Bronchial epithelial cell (primary cell): ENCODE data around the gene DEDD. TPM values are rescaled to one million over a fixed set of nuclear protein-coding genes. Genes with fewer than 3 reads are reported as not detected.

Experiments used
- DNase-seq: peaks from one replicate; pipeline ENCODE4 v3.0.0-alpha.2; 2010; ENCODE audit warnings: low read depth
- FAIRE-seq: peaks from 2 replicates; lab custom pipeline; 2011; peaks lifted over from hg19 to GRCh38; lab: Jason Lieb, UNC
- H3K27me3 ChIP-seq: 2 replicates; pipeline ENCODE4 v1.5.1; 2011; ENCODE audit warnings: low read length; ENCODE audit not compliant: control insufficient read depth, insufficient read depth
- H3K36me3 ChIP-seq: 2 replicates; pipeline ENCODE4 v1.5.1; 2011; ENCODE audit warnings: low read length; ENCODE audit not compliant: control insufficient read depth, insufficient read depth
- H3K4me3 ChIP-seq: 2 replicates; pipeline ENCODE4 v1.5.1; 2011; ENCODE audit warnings: mild to moderate bottlenecking, low read depth, low read length, control low read depth
- CTCF ChIP-seq: IDR thresholded peaks from 2 replicates; pipeline ENCODE4 v1.5.1; 2011; ENCODE audit warnings: mild to moderate bottlenecking, moderate library complexity, low read length, control low read depth, inconsistent platforms; ENCODE audit not compliant: insufficient read depth, severe bottlenecking
- total RNA-seq: library from RNA; depleted of rRNA; stranded (reverse); fragments of >200 nt; gene quantifications from 2 replicates; pipeline ENCODE4 v1.2.1, GENCODE V29; 2014

DEDD gene
- total RNA-seq, 1 donor from 2014 or later, result 26.9 TPM

- Histone ChIP-seq H3K36me3 (peaks cover 16% of the 10 kb centered on the region), H3K27me3 (no peaks in the 10 kb centered on the region), H3K4me3 (peak overlapping the region; percentile 87)
- DNase-seq (peak; percentile 21), FAIRE-seq (no peak)
- no peak for TF ChIP-seq CTCF
Observed at GRCh38 chr1:161158316-161159010, 26.0 kb upstream of the DEDD start.

GRCh38 chr1:161157867-161158266 is 25.4 kb upstream of the DEDD start:
- FAIRE-seq (no peak), DNase-seq (no peak)
- no peak overlapping the region for H3K4me3 ChIP-seq
- H3K27me3 ChIP-seq, result no peaks in the 10 kb centered on the region
- H3K36me3 ChIP-seq, result peaks cover 16% of the 10 kb centered on the region
- no peak for TF ChIP-seq CTCF

GRCh38 chr1:161153682-161154337 is 21.3 kb upstream of the DEDD start, which contains the start of gene UFC1:
Gene UFC1 (plus strand): TSS chr1:161153978. CDS start chr1:161153998, 20 bp downstream.
- TF ChIP-seq CTCF, result no peak
- DNase-seq, result peak; percentile 83
- peak within 1 kb of the TSS; percentile 94 for H3K4me3 ChIP-seq
- H3K36me3 ChIP-seq, result peaks cover 3% of the 10 kb centered on the region
- no peaks in the 10 kb centered on the region for H3K27me3 ChIP-seq
- no peak for FAIRE-seq

GRCh38 chr1:161153176-161153575 is 20.7 kb upstream of the DEDD start:
- FAIRE-seq, result no peak
- no peaks in the 10 kb centered on the region for H3K36me3 ChIP-seq

GRCh38 chr1:161145832-161146231 is 13.4 kb upstream of the DEDD start:
- Histone ChIP-seq H3K4me3 (no peak overlapping the region), H3K27me3 (no peaks in the 10 kb centered on the region), H3K36me3 (no peaks in the 10 kb centered on the region)
- FAIRE-seq (no peak), DNase-seq (no peak)
- no peak for TF ChIP-seq CTCF

More at GRCh38 chr1:161153176-161153575, 20.7 kb upstream of the DEDD start:
- no peak for TF ChIP-seq CTCF
- H3K4me3 ChIP-seq, result peak overlapping the region; percentile 94
- DNase-seq, result no peak
- H3K27me3 ChIP-seq, result no peaks in the 10 kb centered on the region
